A549 (cell line): ENCODE data around the gene MPC1. TPM values are rescaled to one million over a fixed set of nuclear protein-coding genes. Genes with fewer than 3 reads are reported as not detected.

Experiments
- ATAC-seq, 2 experiments: fragments of 200-7000 bp in 1 of 2; fragments of >200 bp in 1 of 2; cut with Nextera tagmentation in 1 of 2; cut with Tn5 transposase in 1 of 2; 3 replicates each; pipeline versions ENCODE4 v1.8.0 to v1.9.1; 2018 to 2020; ENCODE audit warnings: mild to moderate bottlenecking in 1 of 2, moderate library complexity in 1 of 2
- CTCF ChIA-PET: fragments of 300-600 bp; sonication (Branson Sonifier 250); formaldehyde crosslinking; extraction: SDS; loops from one replicate; lab custom pipeline; 2021; ENCODE audit warnings: antibody characterized with exemption, inconsistent platforms; lab: Yijun Ruan, JAX
- POLR2A ChIA-PET: fragments of 350-600 bp; formaldehyde crosslinking; extraction: SDS; loops from one replicate; lab custom pipeline; 2021; ENCODE audit warnings: antibody characterized with exemption, inconsistent platforms; lab: Yijun Ruan, JAX
- DNase-seq, 2 experiments: peaks; one replicate each; pipeline versions ENCODE4 v3.0.0 to v3.0.0-alpha.2; 2011 to 2016; ENCODE audit warnings: low read depth in 1 of 2, low spot score in 1 of 2
- FAIRE-seq: peaks from 2 replicates; lab custom pipeline; 2011; peaks lifted over from hg19 to GRCh38; lab: Jason Lieb, UNC
- H3K27ac ChIP-seq, 2 experiments: fragments of >200 bp; sonication (Bioruptor Twin); formaldehyde crosslinking; 3 replicates each; pipeline ENCODE4 v1.5.1; 2016 to 2017
- H3K4me1 ChIP-seq: fragments of >200 bp; sonication (Bioruptor Twin); formaldehyde crosslinking; 3 replicates; pipeline ENCODE4 v1.6.1; 2016
- H3K4me2 ChIP-seq: fragments of >200 bp; sonication (Bioruptor Twin); formaldehyde crosslinking; 3 replicates; pipeline ENCODE4 v1.6.1; 2016
- H3K4me3 ChIP-seq: fragments of >200 bp; sonication (Bioruptor Twin); formaldehyde crosslinking; 3 replicates; pipeline ENCODE4 v1.5.1; 2016
- H3K9me3 ChIP-seq: fragments of >200 bp; sonication (Bioruptor Twin); formaldehyde crosslinking; 3 replicates; pipeline ENCODE4 v1.6.1; 2016
- ATOH8 ChIP-seq: fragments of 250-450 bp; sonication (Bioruptor Pico); IDR thresholded peaks from 2 replicates; pipeline ENCODE4 v1.5.0; 2020; ENCODE audit warnings: low read depth, mild to moderate bottlenecking, moderate library complexity
- BHLHE40 ChIP-seq: IDR thresholded peaks from 2 replicates; pipeline ENCODE4 v1.6.1; 2012; ENCODE audit warnings: low read depth, low read length, inconsistent platforms
- CBX8 ChIP-seq: fragments of 200-600 bp; sonication (generic); IDR thresholded peaks from 2 replicates; pipeline ENCODE4 v1.6.1; 2016
- CHD2 ChIP-seq: fragments of 150-350 bp; IDR thresholded peaks from 2 replicates; pipeline ENCODE4 v1.6.1; 2014; ENCODE audit warnings: low read length; ENCODE audit not compliant: partially characterized antibody
- CHD4 ChIP-seq: fragments of 200-600 bp; sonication (generic); IDR thresholded peaks from 2 replicates; pipeline ENCODE4 v1.6.1; 2016; ENCODE audit warnings: antibody characterized with exemption, mild to moderate bottlenecking, borderline replicate concordance
- EHF ChIP-seq: fragments of 250-450 bp; sonication (Bioruptor Pico); IDR thresholded peaks from 2 replicates; pipeline ENCODE4 v1.5.0; 2020; ENCODE audit warnings: mild to moderate bottlenecking
- ELK1 ChIP-seq: fragments of 150-350 bp; IDR thresholded peaks from 2 replicates; pipeline ENCODE4 v1.6.1; 2014; ENCODE audit warnings: low read depth, mild to moderate bottlenecking, low read length
- ESRRA ChIP-seq: fragments of 150-350 bp; IDR thresholded peaks from 2 replicates; pipeline ENCODE4 v1.6.1; 2014; ENCODE audit warnings: mild to moderate bottlenecking, low read length, borderline replicate concordance
- FOSB ChIP-seq: fragments of 250-450 bp; sonication (Bioruptor Pico); IDR thresholded peaks from 2 replicates; pipeline ENCODE4 v1.5.0; 2020; ENCODE audit warnings: mild to moderate bottlenecking, moderate library complexity
- GATA3 ChIP-seq: IDR thresholded peaks from 2 replicates; pipeline ENCODE4 v1.6.1; 2012; ENCODE audit warnings: borderline replicate concordance
- HDAC2 ChIP-seq: fragments of 200-600 bp; sonication (generic); IDR thresholded peaks from 2 replicates; pipeline ENCODE4 v1.6.1; 2016
- HOXB5 ChIP-seq: fragments of 250-450 bp; sonication (Bioruptor Pico); IDR thresholded peaks from 2 replicates; pipeline ENCODE4 v1.5.0; 2020; ENCODE audit warnings: mild to moderate bottlenecking, moderate library complexity
- KDM5A ChIP-seq: fragments of 200-600 bp; sonication (generic); IDR thresholded peaks from 2 replicates; pipeline ENCODE4 v1.6.1; 2016; ENCODE audit warnings: antibody characterized with exemption, mild to moderate bottlenecking
- MYC ChIP-seq: IDR thresholded peaks from 2 replicates; pipeline ENCODE4 v1.6.1; 2012; ENCODE audit warnings: mild to moderate bottlenecking, inconsistent platforms, low read length, improper control_type of control experiment, borderline replicate concordance
- NPAS2 ChIP-seq: fragments of 250-450 bp; sonication (Bioruptor Pico); IDR thresholded peaks from 2 replicates; pipeline ENCODE4 v1.8.0; 2022; ENCODE audit warnings: mild to moderate bottlenecking, moderate library complexity, borderline replicate concordance
- NR3C1 ChIP-seq: fragments of >200 bp; sonication (Bioruptor Twin); formaldehyde crosslinking; IDR thresholded peaks from 3 replicates; pipeline ENCODE4 v1.6.1; 2017
- PHF8 ChIP-seq: fragments of 200-600 bp; sonication (generic); IDR thresholded peaks from 2 replicates; pipeline ENCODE4 v1.6.1; 2016; ENCODE audit warnings: low read depth, mild to moderate bottlenecking, antibody characterized with exemption, moderate library complexity, borderline replicate concordance
- RARB ChIP-seq: fragments of 250-450 bp; sonication (Bioruptor Pico); IDR thresholded peaks from 2 replicates; pipeline ENCODE4 v1.8.0; 2021; ENCODE audit warnings: mild to moderate bottlenecking, moderate library complexity
- SMC3 ChIP-seq: fragments of >200 bp; sonication (Bioruptor Twin); formaldehyde crosslinking; IDR thresholded peaks from 3 replicates; pipeline ENCODE4 v1.6.1; 2018; ENCODE audit warnings: inconsistent platforms
- SREBF2 ChIP-seq: fragments of 450-650 bp; IDR thresholded peaks from 2 replicates; pipeline ENCODE4 v1.6.1; 2014; ENCODE audit warnings: mild to moderate bottlenecking, moderate library complexity
- TFCP2L1 ChIP-seq: fragments of 250-450 bp; sonication (Bioruptor Pico); IDR thresholded peaks from 2 replicates; pipeline ENCODE4 v1.5.0; 2021; ENCODE audit warnings: mild to moderate bottlenecking
- ZSCAN20 ChIP-seq: fragments of 250-450 bp; sonication (Bioruptor Pico); IDR thresholded peaks from 2 replicates; pipeline ENCODE4 v1.8.0; 2022; ENCODE audit warnings: mild to moderate bottlenecking, moderate library complexity
- WGBS: methylation state at CpG from one replicate; pipeline ENCODE4 v1.1.6; 2017; ENCODE audit errors: missing lambda C conversion rate; 5-methylcytosine and 5-hydroxymethylcytosine counted together
- polyA plus RNA-seq, 4 experiments: library from polyadenylated mRNA; depleted of rRNA in 3 of 4; stranded (reverse); fragments of >200 nt; fragmentation: RNase III in 1 of 4; extraction: RNeasy Plus Mini Kit Qiagen cat#74134 plus additional on column Dnase treatment in 1 of 4; gene quantifications; 2 replicates in 3 of 4; 3 replicates in 1 of 4; pipeline ENCODE4 v1.2.3, GENCODE V29; 2011 to 2017
- TF ChIP-seq, protein P1 (sequence below): fragments of 250-450 bp; sonication (Bioruptor Pico); IDR thresholded peaks from 2 replicates; pipeline ENCODE4 v1.5.0; 2021; ENCODE audit warnings: mild to moderate bottlenecking, moderate library complexity, borderline replicate concordance
- TF ChIP-seq, protein P2 (sequence below): fragments of >200 bp; sonication (Bioruptor Twin); formaldehyde crosslinking; IDR thresholded peaks from 3 replicates; pipeline ENCODE4 v1.6.1; 2016
- TF ChIP-seq, protein P3 (sequence below): fragments of >200 bp; sonication (Bioruptor Twin); formaldehyde crosslinking; IDR thresholded peaks from 2 replicates; pipeline ENCODE4 v1.6.1; 2016

MPC1 gene
- polyA plus RNA-seq, 2 of the 4 experiments (the other 2 are of a cell fraction) = 4.4 to 7.7 TPM

- no peak for TF ChIP-seq CBX8
- no peak for TF ChIP-seq RARB (CRISPR knock-in tag)
- TF ChIP-seq SMC3 = no peak
- TF ChIP-seq GATA3 = no peak
- no peak for TF ChIP-seq ELK1
- no peak for TF ChIP-seq EHF
- TF ChIP-seq TFCP2L1 = no peak
- TF ChIP-seq NPAS2 = no peak
- TF ChIP-seq ESRRA = no peak
- no peak overlapping the region for H3K4me2 ChIP-seq
- ATAC-seq (no peak), FAIRE-seq (no peak), DNase-seq (no peak)
- 0 out of 3 replicates have a peak, but pooled peaks cover 5% of the 10 kb centered on the region for H3K9me3 ChIP-seq
- POLR2A ChIA-PET = no interaction called here
- CTCF ChIA-PET = interaction anchor here (0.9 kb wide), 1 partner anchor 39 kb away, joined by 4 read pairs; no protein-coding TSS in a partner anchor
- no peak overlapping the region for H3K27ac ChIP-seq
- H3K4me1 ChIP-seq = no peaks in the 10 kb centered on the region
- no peak overlapping the region for H3K4me3 ChIP-seq
These were observed 29.8 kb downstream of the MPC1 start for GRCh38 chr6:166352923-166353322.

GRCh38 chr6:166351715-166352285 is 30.9 kb downstream of the MPC1 start:
- DNase-seq = no peak
- no peak for ATAC-seq
- Histone ChIP-seq H3K4me2 (no peak overlapping the region), H3K4me3 (no peak overlapping the region), H3K9me3 (0 out of 3 replicates have a peak, but pooled peaks cover 5% of the 10 kb centered on the region), H3K4me1 (no peaks in the 10 kb centered on the region), H3K27ac (no peak overlapping the region)
- WGBS = 23% methylated on average over 4 of the region's 4 CpGs
- POLR2A ChIA-PET = no interaction called here
- FAIRE-seq = no peak
- CTCF ChIA-PET = no interaction called here
- TF ChIP-seq NR3C1 (no peak), CBX8 (no peak), CHD4 (no peak), KDM5A (no peak), HDAC2 (no peak), SREBF2 (no peak), ESRRA (no peak), CHD2 (no peak), ZSCAN20 (CRISPR knock-in tag) (no peak), ATOH8 (CRISPR knock-in tag) (no peak), PHF8 (no peak), BHLHE40 (no peak), FOSB (CRISPR knock-in tag) (no peak), MYC (no peak), HOXB5 (CRISPR knock-in tag) (no peak)
- TF ChIP-seq, protein P1, sequence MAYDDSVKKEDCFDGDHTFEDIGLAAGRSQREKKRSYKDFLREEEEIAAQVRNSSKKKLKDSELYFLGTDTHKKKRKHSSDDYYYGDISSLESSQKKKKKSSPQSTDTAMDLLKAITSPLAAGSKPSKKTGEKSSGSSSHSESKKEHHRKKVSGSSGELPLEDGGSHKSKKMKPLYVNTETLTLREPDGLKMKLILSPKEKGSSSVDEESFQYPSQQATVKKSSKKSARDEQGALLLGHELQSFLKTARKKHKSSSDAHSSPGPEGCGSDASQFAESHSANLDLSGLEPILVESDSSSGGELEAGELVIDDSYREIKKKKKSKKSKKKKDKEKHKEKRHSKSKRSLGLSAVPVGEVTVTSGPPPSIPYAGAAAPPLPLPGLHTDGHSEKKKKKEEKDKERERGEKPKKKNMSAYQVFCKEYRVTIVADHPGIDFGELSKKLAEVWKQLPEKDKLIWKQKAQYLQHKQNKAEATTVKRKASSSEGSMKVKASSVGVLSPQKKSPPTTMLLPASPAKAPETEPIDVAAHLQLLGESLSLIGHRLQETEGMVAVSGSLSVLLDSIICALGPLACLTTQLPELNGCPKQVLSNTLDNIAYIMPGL (CRISPR knock-in tag) = no peak
- TF ChIP-seq, protein P2, sequence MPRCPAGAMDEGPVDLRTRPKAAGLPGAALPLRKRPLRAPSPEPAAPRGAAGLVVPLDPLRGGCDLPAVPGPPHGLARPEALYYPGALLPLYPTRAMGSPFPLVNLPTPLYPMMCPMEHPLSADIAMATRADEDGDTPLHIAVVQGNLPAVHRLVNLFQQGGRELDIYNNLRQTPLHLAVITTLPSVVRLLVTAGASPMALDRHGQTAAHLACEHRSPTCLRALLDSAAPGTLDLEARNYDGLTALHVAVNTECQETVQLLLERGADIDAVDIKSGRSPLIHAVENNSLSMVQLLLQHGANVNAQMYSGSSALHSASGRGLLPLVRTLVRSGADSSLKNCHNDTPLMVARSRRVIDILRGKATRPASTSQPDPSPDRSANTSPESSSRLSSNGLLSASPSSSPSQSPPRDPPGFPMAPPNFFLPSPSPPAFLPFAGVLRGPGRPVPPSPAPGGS = no peak
- TF ChIP-seq, protein P3, sequence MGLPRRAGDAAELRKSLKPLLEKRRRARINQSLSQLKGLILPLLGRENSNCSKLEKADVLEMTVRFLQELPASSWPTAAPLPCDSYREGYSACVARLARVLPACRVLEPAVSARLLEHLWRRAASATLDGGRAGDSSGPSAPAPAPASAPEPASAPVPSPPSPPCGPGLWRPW = no peak
